NB4 (cell line): Measurements from ENCODE around the gene FANCC.

Source experiments
- DNase-seq: peaks from one replicate; pipeline ENCODE4 v3.0.0; 2010; ENCODE audit warnings: low read depth
- H3K4me3 ChIP-seq: one replicate; pipeline ENCODE4 v1.5.1; 2011; ENCODE audit warnings: mild to moderate bottlenecking, low read depth, low read length, moderate library complexity
- MYC ChIP-seq: IDR thresholded peaks from 2 replicates; pipeline ENCODE4 v1.6.1; 2011; ENCODE audit warnings: low read depth, low read length
- POLR2A ChIP-seq: IDR thresholded peaks from 2 replicates; pipeline ENCODE4 v1.6.1; 2011; ENCODE audit warnings: mild to moderate bottlenecking; ENCODE audit not compliant: insufficient read length; ENCODE audit errors: extremely low read depth
- TF ChIP-seq, protein P1 (sequence below): IDR thresholded peaks from 2 replicates; pipeline ENCODE4 v1.6.1; 2011; ENCODE audit warnings: low read depth, low read length
- TF ChIP-seq, protein P2 (sequence below): IDR thresholded peaks from one replicate; pipeline ENCODE4 v1.5.1; 2012; ENCODE audit warnings: low read depth, low read length

Gene FANCC

DNA sequence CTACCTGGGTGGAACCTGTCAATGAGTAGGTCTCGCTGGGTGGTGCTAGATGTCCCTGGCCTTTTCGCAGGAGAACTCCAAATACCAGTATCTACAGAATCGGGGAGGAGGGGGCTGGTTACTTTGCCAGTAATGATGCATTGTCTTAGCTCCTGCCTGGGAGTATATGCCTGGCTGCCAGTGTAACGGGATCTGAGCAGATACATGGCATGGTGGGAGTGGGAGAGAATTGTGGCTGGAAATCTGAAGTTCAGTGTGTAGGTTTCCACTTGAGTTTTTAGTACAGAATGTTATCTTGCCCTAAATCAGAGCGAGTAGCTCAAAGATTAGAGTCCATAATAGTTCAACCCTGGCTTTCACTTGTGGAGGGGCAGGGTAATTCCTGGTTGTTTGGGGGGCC lies 38.0 kb upstream of the FANCC start:
- H3K4me3 ChIP-seq = no peak overlapping the region
- TF ChIP-seq, protein P1, sequence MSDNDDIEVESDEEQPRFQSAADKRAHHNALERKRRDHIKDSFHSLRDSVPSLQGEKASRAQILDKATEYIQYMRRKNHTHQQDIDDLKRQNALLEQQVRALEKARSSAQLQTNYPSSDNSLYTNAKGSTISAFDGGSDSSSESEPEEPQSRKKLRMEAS = no peak
- no peak for TF ChIP-seq MYC
- no peak for TF ChIP-seq POLR2A
- TF ChIP-seq, protein P2, sequence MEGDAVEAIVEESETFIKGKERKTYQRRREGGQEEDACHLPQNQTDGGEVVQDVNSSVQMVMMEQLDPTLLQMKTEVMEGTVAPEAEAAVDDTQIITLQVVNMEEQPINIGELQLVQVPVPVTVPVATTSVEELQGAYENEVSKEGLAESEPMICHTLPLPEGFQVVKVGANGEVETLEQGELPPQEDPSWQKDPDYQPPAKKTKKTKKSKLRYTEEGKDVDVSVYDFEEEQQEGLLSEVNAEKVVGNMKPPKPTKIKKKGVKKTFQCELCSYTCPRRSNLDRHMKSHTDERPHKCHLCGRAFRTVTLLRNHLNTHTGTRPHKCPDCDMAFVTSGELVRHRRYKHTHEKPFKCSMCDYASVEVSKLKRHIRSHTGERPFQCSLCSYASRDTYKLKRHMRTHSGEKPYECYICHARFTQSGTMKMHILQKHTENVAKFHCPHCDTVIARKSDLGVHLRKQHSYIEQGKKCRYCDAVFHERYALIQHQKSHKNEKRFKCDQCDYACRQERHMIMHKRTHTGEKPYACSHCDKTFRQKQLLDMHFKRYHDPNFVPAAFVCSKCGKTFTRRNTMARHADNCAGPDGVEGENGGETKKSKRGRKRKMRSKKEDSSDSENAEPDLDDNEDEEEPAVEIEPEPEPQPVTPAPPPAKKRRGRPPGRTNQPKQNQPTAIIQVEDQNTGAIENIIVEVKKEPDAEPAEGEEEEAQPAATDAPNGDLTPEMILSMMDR = no peak
- DNase-seq = no peak

- no peak overlapping the region for H3K4me3 ChIP-seq
- DNase-seq = no peak
- no peak for TF ChIP-seq POLR2A
- no peak for TF ChIP-seq MYC
- TF ChIP-seq, protein P2 = no peak
- TF ChIP-seq, protein P1 = no peak
Measured at GRCh38 chr9:95351051-95351450, 33.5 kb upstream of the FANCC start.

- TF ChIP-seq, protein P2 = no peak
- TF ChIP-seq POLR2A (no peak), MYC (no peak)
- TF ChIP-seq, protein P1 = no peak
- DNase-seq = no peak
- H3K4me3 ChIP-seq = no peak overlapping the region
Measured at GRCh38 chr9:95350266-95350665, 32.8 kb upstream of the FANCC start.

GRCh38 chr9:95349091-95350038 lies 31.9 kb upstream of the FANCC start:
- H3K4me3 ChIP-seq = no peak overlapping the region

DNA sequence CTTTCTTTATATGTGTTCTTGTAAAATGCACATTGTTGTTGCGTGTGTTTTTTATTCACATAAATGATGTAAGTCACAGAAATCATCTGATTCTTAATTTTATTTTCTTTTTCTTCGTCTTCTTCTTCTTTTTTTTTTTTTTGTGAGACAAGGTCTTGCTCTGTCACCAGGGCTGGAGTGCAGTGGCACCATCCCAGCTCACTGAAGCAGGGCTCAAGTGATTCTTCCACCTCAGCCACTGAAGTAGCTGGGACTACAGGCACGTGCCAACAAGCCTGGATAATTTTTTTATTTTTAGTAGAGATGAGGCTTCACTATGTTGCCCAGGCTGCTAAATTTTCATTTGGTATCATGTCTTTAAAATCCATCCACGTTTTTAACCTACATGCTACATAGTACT lies 28.5 kb upstream of the FANCC start:
- TF ChIP-seq, protein P1 = no peak
- TF ChIP-seq, protein P2 = no peak
- TF ChIP-seq MYC (no peak), POLR2A (no peak)
- no peak for DNase-seq
- H3K4me3 ChIP-seq = no peak overlapping the region

More at GRCh38 chr9:95349091-95350038, 31.9 kb upstream of the FANCC start:
- TF ChIP-seq, protein P1 = no peak
- no peak for TF ChIP-seq MYC
- TF ChIP-seq POLR2A = no peak
- TF ChIP-seq, protein P2 = no peak
- no peak for DNase-seq
